Measurements from ENCODE around the gene USP54. TPM values are rescaled to one million over a fixed set of nuclear protein-coding genes. Genes with fewer than 3 reads are reported as not detected.

Gene USP54
- total and polyA plus RNA-seq, 2 of the 13 experiments (the other 11 are each of a cell fraction or from before 2014, with no cell fraction given): 18.1 to 25.0 TPM

- TF ChIP-seq ISX (CRISPR knock-in tag; conservative IDR thresholded peaks at IDR 0.05) (no peak), SRY (CRISPR knock-in tag; IDR thresholded peaks at IDR 0.05) (0 out of 2 replicates have a peak, but pooled peaks have one; percentile 39), ZFP90 (CRISPR knock-in tag; IDR thresholded peaks at IDR 0.05; ENCODE audit: borderline replicate concordance) (no peak), FOXO1 (CRISPR knock-in tag; IDR thresholded peaks at IDR 0.05) (no peak), ZNF782 (CRISPR knock-in tag; IDR thresholded peaks at IDR 0.05; ENCODE audit: borderline replicate concordance) (no peak), NFYB (CRISPR knock-in tag; IDR thresholded peaks at IDR 0.05) (no peak), TOPORS (CRISPR knock-in tag; IDR thresholded peaks at IDR 0.05) (0 out of 2 replicates have a peak, but pooled peaks have one; percentile 52), KLF11 (CRISPR knock-in tag; IDR thresholded peaks at IDR 0.05) (no peak), KDM6A (CRISPR knock-in tag; IDR thresholded peaks at IDR 0.05; ENCODE audit: low read depth) (no peak), HOXA5 (CRISPR knock-in tag; IDR thresholded peaks at IDR 0.05) (no peak), SRSF4 (IDR thresholded peaks at IDR 0.05; ENCODE audit: low read depth, low read length, poor library complexity, severe bottlenecking) (no peak), KLF16 (CRISPR knock-in tag; IDR thresholded peaks at IDR 0.05) (peak in 1 of 2 experiments; percentile 76; a peak in 2 of 4 replicates), DMTF1 (CRISPR knock-in tag; IDR thresholded peaks at IDR 0.05) (no peak), ZNF572 (CRISPR knock-in tag; IDR thresholded peaks at IDR 0.05) (no peak), ZNF451 (CRISPR knock-in tag; IDR thresholded peaks at IDR 0.05) (no peak), HNRNPUL1 (IDR thresholded peaks at IDR 0.05; ENCODE audit: low read depth, low read length) (no peak), CAMTA2 (CRISPR knock-in tag; IDR thresholded peaks at IDR 0.05; ENCODE audit: borderline replicate concordance) (no peak; the same call in 1 of the 2 replicates), MAF1 (CRISPR knock-in tag; IDR thresholded peaks at IDR 0.05; ENCODE audit: borderline replicate concordance) (no peak), CBX1 (IDR thresholded peaks at IDR 0.05; ENCODE audit: low read depth) (no peak), KAT2B (IDR thresholded peaks at IDR 0.05; ENCODE audit: borderline replicate concordance, low read depth, low read length) (no peak), SIX1 (CRISPR knock-in tag; IDR thresholded peaks at IDR 0.05; ENCODE audit: borderline replicate concordance) (no peak), ZFP41 (CRISPR knock-in tag; IDR thresholded peaks at IDR 0.05; ENCODE audit: borderline replicate concordance) (no peak), SAP130 (CRISPR knock-in tag; IDR thresholded peaks at IDR 0.05; ENCODE audit: low read depth) (peak; percentile 89), ZNF232 (CRISPR knock-in tag; IDR thresholded peaks at IDR 0.05; ENCODE audit: borderline replicate concordance) (peak; percentile 38; the same call in 1 of the 2 replicates), NCOR1 (IDR thresholded peaks at IDR 0.05; ENCODE audit: borderline replicate concordance, low read length) (no peak), SMAD9 (CRISPR knock-in tag; IDR thresholded peaks at IDR 0.05) (no peak), TEAD2 (CRISPR knock-in tag; IDR thresholded peaks at IDR 0.05) (no peak), MED8 (CRISPR knock-in tag; IDR thresholded peaks at IDR 0.05; ENCODE audit: insufficient replicate concordance) (no peak), ZNF383 (CRISPR knock-in tag; IDR thresholded peaks at IDR 0.05; ENCODE audit: borderline replicate concordance) (no peak)
- TF ChIP-seq, protein P1, sequence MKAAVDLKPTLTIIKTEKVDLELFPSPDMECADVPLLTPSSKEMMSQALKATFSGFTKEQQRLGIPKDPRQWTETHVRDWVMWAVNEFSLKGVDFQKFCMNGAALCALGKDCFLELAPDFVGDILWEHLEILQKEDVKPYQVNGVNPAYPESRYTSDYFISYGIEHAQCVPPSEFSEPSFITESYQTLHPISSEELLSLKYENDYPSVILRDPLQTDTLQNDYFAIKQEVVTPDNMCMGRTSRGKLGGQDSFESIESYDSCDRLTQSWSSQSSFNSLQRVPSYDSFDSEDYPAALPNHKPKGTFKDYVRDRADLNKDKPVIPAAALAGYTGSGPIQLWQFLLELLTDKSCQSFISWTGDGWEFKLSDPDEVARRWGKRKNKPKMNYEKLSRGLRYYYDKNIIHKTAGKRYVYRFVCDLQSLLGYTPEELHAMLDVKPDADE (CRISPR knock-in tag; IDR thresholded peaks at IDR 0.05): no peak
Measured at GRCh38 chr10:73625884-73626752, 35.0 kb upstream of the USP54 start (continued).
